ENCODE measurements around the gene EVI5.

DNA sequence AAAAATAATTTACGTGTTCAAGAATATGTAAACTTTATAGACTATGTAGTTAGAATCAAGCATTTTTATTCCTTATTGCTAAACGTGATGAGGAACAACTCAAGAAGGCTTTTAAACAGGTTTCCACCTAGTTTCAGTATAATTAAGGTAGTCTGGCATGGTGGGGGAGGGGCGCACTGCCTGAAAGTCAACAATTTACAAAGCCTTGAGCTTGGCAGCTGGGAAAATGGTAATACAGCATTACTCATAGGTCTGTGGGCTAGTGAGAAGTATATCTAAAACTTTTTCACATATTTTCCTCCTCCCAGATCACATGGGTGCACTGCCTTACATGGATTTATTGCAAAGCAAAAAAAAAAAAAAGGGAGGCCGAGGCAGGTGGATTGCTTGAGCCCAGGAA is 75.2 kb downstream of the EVI5 start:
- TF ChIP-seq CTCF (IDR thresholded peaks at IDR 0.05; ENCODE audit: insufficient read depth, low read depth, low read length): no peak
- no peak for TF ChIP-seq EZH2 (IDR thresholded peaks at IDR 0.05; ENCODE audit: insufficient read depth, low read length)
